ENCODE data around the gene PDE8A.

- no peak for TF ChIP-seq YY1 (IDR thresholded peaks at IDR 0.05; ENCODE audit: low read depth, low read length)
- TF ChIP-seq MEF2A (IDR thresholded peaks at IDR 0.05; ENCODE audit: insufficient read depth, low read depth, low read length), result no peak
- no peak for TF ChIP-seq ZZZ3 (IDR thresholded peaks at IDR 0.05; ENCODE audit: control insufficient read depth, insufficient read length, low read depth)
- no peak for TF ChIP-seq CTCF (IDR thresholded peaks at IDR 0.05 in 2 of 3, conservative IDR thresholded peaks at IDR 0.05 in 1 of 3; ENCODE audit: control insufficient read depth in 2 of 3, extremely low read depth in 1 of 3, insufficient read depth in 1 of 3, low read depth in 3 of 3, low read length in 3 of 3)
- no peak for TF ChIP-seq FOXM1 (IDR thresholded peaks at IDR 0.05; ENCODE audit: low read depth, low read length)
- no peak for TF ChIP-seq POLR2A (IDR thresholded peaks at IDR 0.05; ENCODE audit: low read depth, low read length)
- no peak for TF ChIP-seq EP300 (IDR thresholded peaks at IDR 0.05; ENCODE audit: borderline replicate concordance in 1 of 2, control insufficient read depth in 1 of 2, low read depth in 2 of 2, low read length in 2 of 2)
- no peak for TF ChIP-seq USF2 (IDR thresholded peaks at IDR 0.05; ENCODE audit: borderline replicate concordance, low read depth, low read length)
- TF ChIP-seq FOXK2 (IDR thresholded peaks at IDR 0.05), result no peak
- TF ChIP-seq ZNF24 (IDR thresholded peaks at IDR 0.05), result no peak
- TF ChIP-seq ATF7 (IDR thresholded peaks at IDR 0.05; ENCODE audit: low read depth), result no peak
- TF ChIP-seq, protein P1, sequence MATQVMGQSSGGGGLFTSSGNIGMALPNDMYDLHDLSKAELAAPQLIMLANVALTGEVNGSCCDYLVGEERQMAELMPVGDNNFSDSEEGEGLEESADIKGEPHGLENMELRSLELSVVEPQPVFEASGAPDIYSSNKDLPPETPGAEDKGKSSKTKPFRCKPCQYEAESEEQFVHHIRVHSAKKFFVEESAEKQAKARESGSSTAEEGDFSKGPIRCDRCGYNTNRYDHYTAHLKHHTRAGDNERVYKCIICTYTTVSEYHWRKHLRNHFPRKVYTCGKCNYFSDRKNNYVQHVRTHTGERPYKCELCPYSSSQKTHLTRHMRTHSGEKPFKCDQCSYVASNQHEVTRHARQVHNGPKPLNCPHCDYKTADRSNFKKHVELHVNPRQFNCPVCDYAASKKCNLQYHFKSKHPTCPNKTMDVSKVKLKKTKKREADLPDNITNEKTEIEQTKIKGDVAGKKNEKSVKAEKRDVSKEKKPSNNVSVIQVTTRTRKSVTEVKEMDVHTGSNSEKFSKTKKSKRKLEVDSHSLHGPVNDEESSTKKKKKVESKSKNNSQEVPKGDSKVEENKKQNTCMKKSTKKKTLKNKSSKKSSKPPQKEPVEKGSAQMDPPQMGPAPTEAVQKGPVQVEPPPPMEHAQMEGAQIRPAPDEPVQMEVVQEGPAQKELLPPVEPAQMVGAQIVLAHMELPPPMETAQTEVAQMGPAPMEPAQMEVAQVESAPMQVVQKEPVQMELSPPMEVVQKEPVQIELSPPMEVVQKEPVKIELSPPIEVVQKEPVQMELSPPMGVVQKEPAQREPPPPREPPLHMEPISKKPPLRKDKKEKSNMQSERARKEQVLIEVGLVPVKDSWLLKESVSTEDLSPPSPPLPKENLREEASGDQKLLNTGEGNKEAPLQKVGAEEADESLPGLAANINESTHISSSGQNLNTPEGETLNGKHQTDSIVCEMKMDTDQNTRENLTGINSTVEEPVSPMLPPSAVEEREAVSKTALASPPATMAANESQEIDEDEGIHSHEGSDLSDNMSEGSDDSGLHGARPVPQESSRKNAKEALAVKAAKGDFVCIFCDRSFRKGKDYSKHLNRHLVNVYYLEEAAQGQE (IDR thresholded peaks at IDR 0.05; ENCODE audit: low read depth, low read length), result no peak
- no peak for TF ChIP-seq TARDBP (IDR thresholded peaks at IDR 0.05; ENCODE audit: borderline replicate concordance)
These were observed 157.7 kb downstream of the PDE8A start for GRCh38 chr15:85139391-85139790.
